DMS79 (cell line): Measurements from ENCODE around the gene FGD4.
"Not testable (repeated sequence)": the region's sequence is repeated elsewhere in the genome, so short reads cannot be mapped to it uniquely, and the experiment has no call there.

Source experiments
- DNase-seq: peaks from one replicate; lab custom pipeline; 2025; lab: John Stamatoyannopoulos, UW

Gene FGD4

DNA sequence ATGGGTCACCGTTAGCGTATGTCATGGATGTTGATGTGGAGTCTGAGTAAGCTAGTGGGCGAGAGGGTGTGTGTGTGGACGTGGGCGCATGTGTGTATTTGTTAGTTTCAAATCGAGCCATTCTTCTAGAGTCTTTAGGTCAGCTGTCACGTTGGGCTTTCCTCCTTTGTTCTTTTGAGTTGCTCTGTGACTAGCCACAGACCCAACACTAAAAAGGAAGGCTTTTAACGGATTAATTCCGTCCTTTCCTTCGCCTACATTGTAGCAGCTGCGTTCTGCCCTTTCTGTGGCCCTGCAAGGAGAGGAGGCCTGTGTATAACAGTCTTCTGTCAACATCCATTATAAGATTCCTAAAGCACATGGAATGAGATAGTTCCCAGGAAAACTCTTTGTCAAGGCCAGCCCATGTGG is 162.6 kb downstream of the FGD4 start:
- DNase-seq, result no peak

DNA sequence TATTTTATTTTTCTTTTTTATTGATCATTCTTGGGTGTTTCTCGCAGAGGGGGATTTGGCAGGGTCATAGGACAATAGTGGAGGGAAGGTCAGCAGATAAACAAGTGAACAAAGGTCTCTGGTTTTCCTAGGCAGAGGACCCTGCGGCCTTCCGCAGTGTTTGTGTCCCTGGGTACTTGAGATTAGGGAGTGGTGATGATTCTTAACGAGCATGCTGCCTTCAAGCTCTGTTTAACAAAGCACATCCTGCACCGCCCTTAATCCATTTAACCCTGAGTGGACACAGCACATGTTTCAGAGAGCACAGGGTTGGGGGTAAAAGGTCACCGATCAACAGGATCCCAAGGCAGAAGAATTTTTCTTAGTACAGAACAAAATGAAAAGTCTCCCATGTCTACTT is 163.1 kb downstream of the FGD4 start:
- not testable (repeated sequence) for DNase-seq

DNA sequence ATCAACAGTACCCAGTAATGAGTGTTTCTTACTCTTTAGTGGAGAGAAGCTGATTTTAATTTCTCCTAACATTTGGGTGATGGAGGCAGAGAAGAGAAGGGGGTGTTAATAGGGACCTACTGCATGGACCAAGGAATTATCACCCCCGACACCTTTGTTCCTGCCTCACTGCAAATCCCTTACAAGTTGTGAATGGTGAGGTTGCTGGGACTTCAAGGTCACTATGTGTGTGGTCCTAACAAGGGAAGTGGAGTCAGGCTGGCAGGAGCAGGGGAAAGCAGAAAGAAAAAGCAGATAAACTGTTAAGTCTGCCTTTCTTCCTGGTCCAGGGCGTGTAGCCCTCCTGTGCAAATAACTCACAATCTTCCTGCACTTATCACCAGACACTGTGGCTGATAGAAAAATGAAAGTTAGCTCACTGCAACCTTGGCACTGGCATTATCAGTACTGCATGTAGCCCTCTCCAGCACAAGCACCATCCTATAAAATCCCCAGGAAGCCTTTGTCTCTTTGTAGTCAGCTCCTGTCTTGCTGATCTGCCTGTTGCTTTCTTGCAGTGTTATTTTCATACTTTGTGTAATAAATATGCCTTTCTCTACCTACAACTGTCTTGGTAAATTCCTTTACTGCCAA is 167.4 kb downstream of the FGD4 start:
- DNase-seq, result no peak

DNA sequence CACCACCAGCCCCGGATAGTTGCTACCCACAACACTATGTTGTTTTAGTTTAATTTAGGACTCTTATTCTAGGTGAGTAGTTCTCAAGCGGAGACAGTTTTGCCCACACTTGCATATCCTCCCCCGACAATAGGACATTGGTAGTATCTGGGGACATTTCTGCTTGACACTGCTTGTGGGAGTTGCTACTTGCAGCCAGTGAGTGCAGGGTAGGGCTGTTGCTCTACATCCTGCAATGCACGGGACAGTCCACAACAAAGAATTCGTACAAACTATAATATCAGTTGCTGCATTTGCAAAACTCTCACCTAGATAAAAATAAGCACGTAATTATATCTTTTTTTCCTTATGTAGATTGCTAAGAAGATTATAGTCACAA is 167.9 kb downstream of the FGD4 start:
- no peak for DNase-seq

DNA sequence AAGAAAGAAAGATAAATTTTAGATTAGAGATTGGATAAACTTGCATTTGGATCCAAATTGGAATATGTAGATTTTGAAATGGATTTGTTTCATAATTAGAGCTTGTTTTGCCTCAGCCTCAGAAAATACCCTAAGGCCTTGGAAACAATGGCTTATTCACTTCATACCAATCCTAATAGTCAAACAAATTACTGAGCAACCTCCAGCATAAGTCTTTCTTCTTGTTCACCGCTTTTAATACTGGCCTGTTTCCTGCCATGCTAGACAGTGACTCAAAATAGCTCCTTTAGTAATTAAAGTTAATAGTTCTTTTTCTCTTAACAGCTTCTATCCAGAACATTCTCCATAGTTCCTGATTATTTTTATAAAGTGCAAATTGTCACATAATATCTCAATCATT is 168.9 kb downstream of the FGD4 start:
- no peak for DNase-seq

- DNase-seq, result no peak
These were observed 169.9 kb downstream of the FGD4 start for GRCh38 chr12:32569259-32569658.

DNA sequence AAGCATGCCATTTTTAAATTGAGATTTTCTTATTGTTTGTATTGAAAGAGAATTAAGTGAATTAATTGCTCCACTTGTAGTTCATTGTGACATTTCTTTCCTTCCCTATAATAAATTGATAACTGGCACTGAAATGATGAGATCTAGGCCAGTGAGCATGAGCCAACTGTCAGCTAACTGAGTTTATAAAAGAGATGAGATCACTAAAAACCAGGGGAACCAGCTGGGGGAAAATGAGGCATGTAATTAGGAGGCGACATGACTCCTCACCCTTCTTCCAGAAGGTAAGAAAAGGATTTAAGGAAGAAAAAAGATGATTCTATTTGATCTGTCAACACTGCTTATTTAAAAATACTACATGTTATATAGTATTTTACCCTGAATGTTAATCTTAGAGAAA is 175.2 kb downstream of the FGD4 start:
- DNase-seq, result no peak

DNA sequence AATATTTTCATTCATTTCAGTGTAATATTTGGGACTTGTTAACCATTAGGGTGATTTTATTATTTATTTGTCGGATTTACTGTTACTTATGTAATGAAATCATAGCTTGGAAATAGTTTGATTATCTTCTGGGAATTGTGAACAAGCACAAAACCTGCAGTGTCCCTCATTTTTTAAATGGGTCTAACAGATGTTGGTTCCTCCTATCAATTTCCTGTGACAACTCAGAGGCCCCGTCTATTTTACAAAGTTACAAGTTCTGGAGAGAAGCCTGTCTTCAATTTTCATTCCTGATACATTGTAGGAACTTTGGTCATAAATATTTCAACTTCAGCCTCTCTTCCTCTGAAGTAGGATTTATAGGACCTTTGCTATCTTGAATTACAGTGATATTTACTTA is 178.0 kb downstream of the FGD4 start:
- no peak for DNase-seq

DNA sequence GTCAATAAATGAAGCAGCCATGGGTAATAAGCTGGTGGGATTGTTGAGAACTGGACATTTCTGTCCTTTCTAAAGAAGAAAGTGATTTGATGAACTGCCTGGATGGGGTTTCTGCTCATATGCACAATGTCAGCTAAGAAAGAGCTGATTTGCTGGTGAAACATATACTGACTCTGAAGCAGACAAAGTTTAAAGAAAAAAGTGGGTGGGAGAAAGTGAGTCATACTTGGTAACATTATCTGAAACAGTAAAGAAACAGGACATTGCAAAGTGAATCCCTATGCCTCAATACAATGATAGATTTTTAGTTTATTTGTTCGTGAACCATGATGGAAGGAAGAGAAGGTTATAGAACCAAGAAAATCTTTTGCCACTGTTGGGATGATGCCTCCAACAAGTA is 184.2 kb downstream of the FGD4 start:
- DNase-seq, result no peak

DNA sequence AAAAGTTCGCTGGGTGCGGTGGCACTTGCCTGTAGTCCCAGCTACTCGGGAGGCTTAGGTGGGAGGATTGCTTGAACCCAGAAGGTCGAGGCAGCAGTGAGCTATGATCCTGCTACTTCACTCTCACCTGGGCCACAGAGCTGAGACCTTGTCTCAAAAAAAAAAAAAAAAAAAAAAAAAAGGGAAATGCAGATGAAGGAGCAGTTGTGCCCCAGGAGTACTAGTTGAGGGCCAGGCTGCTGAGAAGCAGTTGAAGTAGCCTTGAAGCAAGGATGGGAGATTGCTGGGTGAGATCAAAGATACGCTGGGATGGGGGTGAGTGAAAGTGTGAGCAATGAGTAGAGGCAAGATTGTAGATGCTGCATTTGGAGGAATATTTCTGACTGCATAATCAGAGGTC is 186.3 kb downstream of the FGD4 start:
- DNase-seq, result no peak

- no peak for DNase-seq
These were observed 187.0 kb downstream of the FGD4 start for GRCh38 chr12:32586390-32586789.

- no peak for DNase-seq
These were observed 188.5 kb downstream of the FGD4 start for GRCh38 chr12:32587581-32588495.

GRCh38 chr12:32588604-32589003 is 189.2 kb downstream of the FGD4 start:
- no peak for DNase-seq

DNA sequence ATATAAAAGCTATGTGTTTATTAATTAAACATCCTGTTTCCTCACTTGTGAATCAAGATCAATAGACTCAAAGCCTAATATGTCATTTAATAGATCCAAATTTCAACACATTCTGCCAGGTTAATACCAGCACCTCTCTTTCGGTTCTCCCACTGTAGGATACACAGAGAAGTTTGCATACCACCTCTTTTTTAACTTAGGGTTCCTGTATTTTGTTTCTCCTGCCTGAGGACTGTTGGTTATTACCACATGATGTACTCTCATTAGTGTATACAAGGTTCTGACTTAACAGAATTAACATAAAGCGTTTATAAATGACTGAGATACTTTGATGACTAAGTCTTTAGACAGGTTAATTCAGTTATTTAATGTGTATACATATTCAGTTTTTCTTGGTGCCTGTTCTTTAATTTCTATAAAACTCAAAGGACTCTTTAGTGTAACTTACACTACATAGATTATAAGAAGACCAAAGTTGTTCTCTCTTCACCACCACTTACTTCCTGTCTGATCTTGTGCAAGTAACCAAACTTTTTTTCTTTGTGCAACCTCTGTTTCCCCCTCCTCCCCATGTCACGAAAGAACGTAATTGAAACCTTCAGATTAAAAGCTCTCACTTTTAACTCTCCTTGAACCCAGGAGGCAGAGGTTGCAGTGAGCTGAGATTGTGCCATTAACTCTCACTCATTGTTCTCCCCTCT is 190.0 kb downstream of the FGD4 start:
- no peak for DNase-seq

DNA sequence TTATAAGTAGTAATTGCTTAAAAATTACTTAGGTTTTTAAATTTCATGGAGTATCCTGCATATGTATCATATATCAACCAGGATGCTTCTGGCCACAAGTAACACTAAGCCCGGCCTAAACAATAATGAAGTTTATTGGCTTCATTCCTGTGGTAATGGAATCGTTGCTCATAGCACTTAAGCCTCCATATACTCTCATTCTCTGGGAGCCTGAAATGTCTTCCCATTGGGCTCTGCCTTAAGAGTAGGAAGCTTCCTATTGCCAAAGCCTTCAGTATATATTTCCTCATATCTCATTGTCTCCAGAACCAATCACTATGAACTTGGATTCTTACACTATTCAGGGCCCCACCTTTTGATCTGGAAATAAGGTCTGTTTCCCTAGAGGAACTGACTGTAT is 195.9 kb downstream of the FGD4 start:
- no peak for DNase-seq

DNA sequence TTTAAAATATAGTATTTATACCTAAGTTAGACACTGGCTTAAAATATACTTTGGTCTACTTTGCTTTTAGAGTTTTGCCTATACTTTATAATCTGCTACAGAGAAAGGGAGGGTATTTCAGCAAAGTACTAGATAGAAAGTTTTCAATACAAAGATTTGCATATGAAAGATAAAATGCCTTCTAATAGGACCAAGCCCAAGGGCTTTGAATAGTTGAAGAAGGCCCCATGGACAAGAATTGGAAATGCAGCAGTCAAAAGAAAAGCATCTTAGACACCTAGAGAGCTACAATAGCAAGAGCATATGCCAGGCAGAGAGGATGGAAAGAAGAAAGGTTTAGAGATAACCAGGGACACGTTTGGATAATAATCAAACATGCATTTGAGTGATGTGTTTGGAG is 196.7 kb downstream of the FGD4 start:
- no peak for DNase-seq

DNA sequence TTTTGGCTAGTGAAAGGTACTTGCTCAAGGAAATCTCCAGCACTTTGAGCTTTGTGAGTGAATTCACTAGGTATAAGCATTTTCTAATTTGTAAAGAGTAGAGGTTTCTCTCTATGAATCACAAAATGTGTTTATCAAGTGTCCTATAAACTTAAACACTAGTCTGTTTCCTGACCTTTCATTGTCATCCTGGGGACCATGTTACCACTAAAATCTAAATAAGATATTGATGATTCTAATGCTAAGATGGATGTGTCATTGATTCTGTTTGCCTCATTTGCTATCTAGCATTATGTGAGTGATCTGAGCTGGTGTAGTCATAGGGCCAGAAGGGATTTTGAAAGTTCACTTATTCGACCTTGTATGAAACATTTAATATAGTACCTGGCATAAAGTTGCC is 199.3 kb downstream of the FGD4 start:
- DNase-seq, result no peak

GRCh38 chr12:32600681-32601080 is 201.3 kb downstream of the FGD4 start:
- no peak for DNase-seq

GRCh38 chr12:32603071-32603470 is 203.7 kb downstream of the FGD4 start:
- DNase-seq, result no peak

- no peak for DNase-seq
These were observed 204.5 kb downstream of the FGD4 start for GRCh38 chr12:32603858-32604257.

GRCh38 chr12:32604565-32604964 is 205.2 kb downstream of the FGD4 start:
- DNase-seq, result no peak

DNA sequence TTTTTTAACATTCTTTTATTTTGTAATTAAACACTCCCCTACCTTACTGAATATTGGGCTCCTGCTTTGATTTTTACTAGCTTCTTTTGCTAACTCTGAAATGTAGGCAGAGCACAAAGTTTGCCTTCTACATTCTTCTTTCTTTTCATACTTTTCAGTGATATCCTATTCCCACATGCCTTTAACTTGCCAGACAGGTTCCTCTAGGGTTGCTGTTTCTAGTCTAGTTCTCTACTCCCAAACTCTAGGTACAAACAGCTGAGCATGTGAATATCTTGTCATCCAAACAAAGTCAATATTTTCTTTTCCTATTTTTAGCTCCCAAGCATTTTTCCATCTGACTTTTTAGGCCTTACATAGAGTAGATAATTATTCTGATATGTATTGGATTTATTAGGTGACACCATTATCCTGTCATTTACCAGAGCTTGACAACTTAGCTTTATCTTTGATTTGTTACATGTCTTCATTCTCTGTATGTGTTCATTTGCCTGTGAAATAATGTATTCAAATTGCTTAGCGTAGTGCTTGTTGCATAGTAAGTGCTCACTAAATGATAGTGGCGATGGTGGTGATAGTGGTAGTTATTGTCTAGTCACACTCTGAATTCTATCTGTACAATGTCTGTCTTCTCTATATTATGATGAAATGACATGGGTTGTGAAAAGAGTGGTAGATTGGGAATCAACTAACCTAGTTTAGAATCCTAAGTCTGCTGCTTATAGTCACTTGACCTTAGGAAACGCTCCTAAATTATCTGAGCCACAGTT is 206.2 kb downstream of the FGD4 start:
- DNase-seq, result no peak
